ENCODE results near the gene TRAPPC3L. TPM values are rescaled to one million over a fixed set of nuclear protein-coding genes. Genes with fewer than 3 reads are reported as not detected.

TRAPPC3L gene
- total RNA-seq, 4 donors from 2014 or later, result not detected

Other genes with a start within 250 kb of the TRAPPC3L start
- gene DSE, start 174.7 kb downstream of the TRAPPC3L start, total RNA-seq, result 10 to 100 TPM in 3 of 4 donors, 1 to 10 TPM in 1; 9.6 to 14.8 (median 11.8) TPM
- gene CALHM6, start 84.3 kb downstream of the TRAPPC3L start, total RNA-seq, result 1 to 10 TPM in 1 of 4 donors, under 1 TPM in 3; 0.63 to 2.3 (median 0.86) TPM
- 1 to 10 TPM in 1 of 4 donors, under 1 TPM in 3; 0.56 to 1.5 (median 0.82) TPM for gene CALHM5, start 34.0 kb downstream of the TRAPPC3L start, total RNA-seq
- not detected for gene CALHM4, start 8.1 kb upstream of the TRAPPC3L start, total RNA-seq
- gene RWDD1, start 25.8 kb upstream of the TRAPPC3L start, total RNA-seq, result 10 to 100 TPM; 42.1 to 63.8 (median 51.2) TPM
- gene RSPH4A, start 70.8 kb upstream of the TRAPPC3L start, total RNA-seq, result 1 to 10 TPM in 1 of 4 donors, under 1 TPM in 2, not detected in 1; 0.16 to 2.8 (median 0.56) TPM
- 1 to 10 TPM; 2.8 to 3.8 (median 3.3) TPM for gene ZUP1, start 123.1 kb upstream of the TRAPPC3L start, total RNA-seq
- gene KPNA5, start 135.5 kb upstream of the TRAPPC3L start, total RNA-seq, result 10 to 100 TPM in 3 of 4 donors, 1 to 10 TPM in 1; 7.2 to 14.8 (median 12.9) TPM
- gene FAM162B, start 220.0 kb upstream of the TRAPPC3L start, total RNA-seq, result 1 to 10 TPM; 1.8 to 8.2 (median 3.6) TPM

Measured in gastrocnemius medialis (tissue), 4 donors.